IgD-negative memory B cell (primary cell): ENCODE results near the gene WNK4. TPM values are rescaled to one million over a fixed set of nuclear protein-coding genes. Genes with fewer than 3 reads are reported as not detected.

Source experiments
- H3K27ac Mint-ChIP-seq, 3 donors: one replicate each; pipeline ENCODE4 v1.8.0; 2020 to 2022; ENCODE audit warnings: mild to moderate bottlenecking in 3 of 3, mixed read lengths in 3 of 3, moderate library complexity in 1 of 3
- H3K27me3 Mint-ChIP-seq: one replicate; pipeline ENCODE4 v1.8.0; 2021; ENCODE audit warnings: mixed read lengths
- H3K36me3 Mint-ChIP-seq: one replicate; pipeline ENCODE4 v1.8.0; 2020; ENCODE audit warnings: mild to moderate bottlenecking, mixed read lengths
- H3K4me1 Mint-ChIP-seq, 3 donors: one replicate each; pipeline ENCODE4 v1.8.0; 2020 to 2022; ENCODE audit warnings: mixed read lengths in 3 of 3, mild to moderate bottlenecking in 1 of 3
- H3K4me3 Mint-ChIP-seq, 4 donors: one replicate each; pipeline ENCODE4 v1.8.0; 2020 to 2022; ENCODE audit warnings: mild to moderate bottlenecking in 4 of 4, mixed read lengths in 4 of 4, moderate library complexity in 3 of 4
- H3K9me3 Mint-ChIP-seq, 3 donors: one replicate each; pipeline ENCODE4 v1.8.0; 2020 to 2021; ENCODE audit warnings: mixed read lengths in 3 of 3, mild to moderate bottlenecking in 1 of 3
- polyA plus RNA-seq: library from polyadenylated mRNA; unstranded; fragments of 300-500 nt; fragmentation: Illumina TruSeq; gene quantifications from one replicate; pipeline ENCODE4 v1.2.3, GENCODE V29; 2021

Gene WNK4
- polyA plus RNA-seq, 1 donor from 2014 or later, result not detected

DNA sequence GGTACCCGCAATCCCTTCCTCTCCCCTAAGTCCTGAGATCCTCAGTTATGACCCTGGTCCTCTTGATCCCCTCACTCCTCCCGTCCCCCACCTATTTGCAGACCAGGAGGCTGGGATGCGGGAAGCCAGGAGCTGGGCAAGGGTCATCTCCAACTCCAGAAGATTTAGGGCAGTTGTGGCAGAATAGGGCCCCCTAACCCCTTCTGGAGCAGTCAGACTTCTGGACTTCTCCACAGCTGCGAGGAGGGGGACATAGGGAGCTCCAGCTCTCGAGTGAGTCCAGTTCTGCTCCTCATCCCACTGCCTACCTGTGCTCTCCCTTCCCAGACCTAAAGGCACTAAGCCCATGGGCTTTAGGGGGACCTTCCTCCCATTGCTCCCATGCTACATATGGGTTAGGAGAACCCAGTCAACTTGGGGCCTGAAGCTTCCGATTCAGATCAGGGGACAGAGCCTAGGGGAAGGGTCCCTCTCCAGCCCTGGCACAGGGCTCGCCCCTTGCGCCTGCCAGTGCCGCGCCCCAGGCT is 1.3 kb downstream of the WNK4 start:
- no peaks in the 10 kb centered on the region for H3K9me3 Mint-ChIP-seq
- H3K27ac Mint-ChIP-seq, result no peak overlapping the region
- peaks cover 5 to 13% (median 12%) of the 10 kb centered on the region in 3 donors for H3K4me1 Mint-ChIP-seq
- peaks cover 54% of the 10 kb centered on the region for H3K27me3 Mint-ChIP-seq
- H3K36me3 Mint-ChIP-seq, result peaks cover 7% of the 10 kb centered on the region
- no peak overlapping the region for H3K4me3 Mint-ChIP-seq

DNA sequence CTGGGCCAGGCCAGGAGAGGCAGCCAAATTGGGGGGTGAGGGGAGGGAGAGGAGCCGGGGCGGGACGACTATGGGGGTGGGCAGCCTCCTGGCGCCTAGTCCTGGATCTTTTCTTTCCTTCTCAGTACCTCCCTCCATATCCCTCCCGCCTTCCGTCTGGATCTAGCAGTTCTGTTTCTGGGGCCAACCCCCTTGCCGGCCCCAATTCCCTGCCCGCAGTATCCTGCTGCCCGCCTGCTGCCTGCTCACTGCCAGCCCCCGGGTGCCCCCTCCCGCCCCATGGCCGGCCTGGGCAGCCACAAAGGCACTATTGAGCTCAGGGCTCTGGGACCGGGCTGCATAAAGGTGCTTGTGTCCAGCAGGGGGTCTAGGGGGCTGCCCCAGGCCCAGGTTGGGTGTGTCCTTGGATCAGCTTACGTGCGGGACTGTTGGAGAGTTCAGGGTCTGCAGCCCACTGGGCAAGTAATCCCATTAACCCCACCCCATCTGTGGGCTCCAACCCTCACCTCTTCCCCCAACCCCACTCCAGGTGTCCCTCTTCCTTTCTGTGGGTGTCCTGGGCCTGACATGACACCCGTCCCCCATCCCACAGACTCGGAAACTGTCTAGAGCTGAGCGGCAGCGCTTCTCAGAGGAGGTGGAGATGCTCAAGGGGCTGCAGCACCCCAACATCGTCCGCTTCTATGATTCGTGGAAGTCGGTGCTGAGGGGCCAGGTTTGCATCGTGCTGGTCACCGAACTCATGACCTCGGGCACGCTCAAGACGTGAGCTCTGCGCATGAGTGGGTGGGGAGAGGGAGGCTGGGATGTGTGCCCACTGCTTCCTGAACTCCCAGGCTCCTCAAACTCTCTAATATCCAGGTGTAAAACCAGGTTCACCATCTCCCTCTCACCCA is 2.0 kb downstream of the WNK4 start:
- H3K36me3 Mint-ChIP-seq, result peaks cover 7% of the 10 kb centered on the region
- H3K4me3 Mint-ChIP-seq, result no peak overlapping the region
- H3K9me3 Mint-ChIP-seq, result no peaks in the 10 kb centered on the region
- H3K4me1 Mint-ChIP-seq, result peaks cover 5 to 13% (median 12%) of the 10 kb centered on the region in 3 donors
- H3K27ac Mint-ChIP-seq, result no peak overlapping the region
- H3K27me3 Mint-ChIP-seq, result peaks cover 59% of the 10 kb centered on the region

DNA sequence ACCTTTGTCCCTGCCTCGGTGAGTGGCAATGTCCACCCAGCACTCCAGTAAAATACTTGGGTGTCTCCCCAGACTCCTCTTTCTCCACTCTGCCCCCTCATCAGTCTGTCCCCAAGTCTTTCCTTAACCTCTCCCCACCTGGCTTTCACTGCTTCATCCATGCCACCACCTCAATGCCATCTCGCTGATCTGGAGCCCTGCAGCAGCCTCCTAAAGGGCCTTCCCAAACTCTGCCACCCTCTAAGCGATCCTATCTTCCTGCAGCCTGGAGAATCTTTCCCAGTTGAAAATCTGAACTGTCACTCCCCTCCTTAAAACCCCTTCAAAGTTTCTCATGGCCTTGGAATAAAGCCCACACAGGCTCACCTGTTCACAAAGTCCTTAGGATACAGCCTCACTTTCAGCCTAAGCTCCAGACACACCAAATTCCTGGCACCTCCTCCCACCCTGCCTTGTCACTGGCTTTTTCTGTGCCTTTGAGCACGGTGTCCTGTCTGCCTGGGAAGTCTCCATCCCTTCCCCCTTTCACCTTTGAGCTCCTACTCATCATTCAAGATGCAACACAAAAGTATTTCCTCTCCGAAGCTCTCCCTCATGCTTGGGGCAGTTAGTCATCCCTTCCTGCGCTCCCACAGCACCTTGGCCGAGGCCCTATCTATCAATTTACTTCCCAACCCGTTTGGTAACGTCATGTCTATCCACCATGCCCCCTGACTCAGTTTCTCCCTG is 2.8 kb downstream of the WNK4 start:
- H3K4me1 Mint-ChIP-seq, result peaks cover 5 to 13% (median 12%) of the 10 kb centered on the region in 3 donors
- no peaks in the 10 kb centered on the region for H3K9me3 Mint-ChIP-seq
- H3K36me3 Mint-ChIP-seq, result peaks cover 7% of the 10 kb centered on the region
- H3K27ac Mint-ChIP-seq, result peak overlapping the region in 1 of 3 donors; percentile 34
- peaks cover 61% of the 10 kb centered on the region for H3K27me3 Mint-ChIP-seq
- peak overlapping the region in 1 of 4 donors; percentile 15 for H3K4me3 Mint-ChIP-seq

DNA sequence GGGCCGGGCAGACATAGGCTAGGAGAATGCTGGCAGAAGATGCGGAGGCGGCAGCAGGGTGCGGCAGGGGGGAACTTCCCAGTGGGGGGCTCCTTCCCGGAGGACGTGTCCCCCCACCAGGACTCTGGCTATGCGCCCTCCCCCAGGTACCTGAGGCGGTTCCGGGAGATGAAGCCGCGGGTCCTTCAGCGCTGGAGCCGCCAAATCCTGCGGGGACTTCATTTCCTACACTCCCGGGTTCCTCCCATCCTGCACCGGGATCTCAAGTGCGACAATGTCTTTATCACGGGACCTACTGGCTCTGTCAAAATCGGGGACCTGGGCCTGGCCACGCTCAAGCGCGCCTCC is 3.4 kb downstream of the WNK4 start:
- Mint-ChIP-seq H3K27ac (no peak overlapping the region), H3K36me3 (peaks cover 7% of the 10 kb centered on the region), H3K9me3 (no peaks in the 10 kb centered on the region), H3K27me3 (peaks cover 61% of the 10 kb centered on the region), H3K4me3 (no peak overlapping the region), H3K4me1 (peaks cover 5 to 13% (median 12%) of the 10 kb centered on the region in 3 donors)

DNA sequence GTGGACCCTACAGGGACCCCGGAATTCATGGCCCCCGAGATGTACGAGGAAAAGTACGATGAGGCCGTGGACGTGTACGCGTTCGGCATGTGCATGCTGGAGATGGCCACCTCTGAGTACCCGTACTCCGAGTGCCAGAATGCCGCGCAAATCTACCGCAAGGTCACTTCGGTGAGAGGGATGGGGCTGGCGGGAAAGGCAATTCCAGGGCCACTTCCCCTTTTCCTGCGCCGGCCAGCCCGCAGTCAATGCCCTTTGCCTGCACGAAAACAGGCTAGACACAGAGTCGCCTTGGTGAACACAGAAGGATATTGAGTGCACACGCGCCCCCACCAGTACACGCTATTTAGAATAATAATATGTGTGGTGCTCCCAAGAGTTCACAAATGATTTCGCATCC is 4.0 kb downstream of the WNK4 start:
- Mint-ChIP-seq H3K9me3 (no peaks in the 10 kb centered on the region), H3K27ac (no peak overlapping the region), H3K27me3 (peaks cover 61% of the 10 kb centered on the region), H3K4me3 (peak overlapping the region in 1 of 4 donors; percentile 49), H3K4me1 (peaks cover 5 to 13% (median 12%) of the 10 kb centered on the region in 3 donors), H3K36me3 (peaks cover 3% of the 10 kb centered on the region)

DNA sequence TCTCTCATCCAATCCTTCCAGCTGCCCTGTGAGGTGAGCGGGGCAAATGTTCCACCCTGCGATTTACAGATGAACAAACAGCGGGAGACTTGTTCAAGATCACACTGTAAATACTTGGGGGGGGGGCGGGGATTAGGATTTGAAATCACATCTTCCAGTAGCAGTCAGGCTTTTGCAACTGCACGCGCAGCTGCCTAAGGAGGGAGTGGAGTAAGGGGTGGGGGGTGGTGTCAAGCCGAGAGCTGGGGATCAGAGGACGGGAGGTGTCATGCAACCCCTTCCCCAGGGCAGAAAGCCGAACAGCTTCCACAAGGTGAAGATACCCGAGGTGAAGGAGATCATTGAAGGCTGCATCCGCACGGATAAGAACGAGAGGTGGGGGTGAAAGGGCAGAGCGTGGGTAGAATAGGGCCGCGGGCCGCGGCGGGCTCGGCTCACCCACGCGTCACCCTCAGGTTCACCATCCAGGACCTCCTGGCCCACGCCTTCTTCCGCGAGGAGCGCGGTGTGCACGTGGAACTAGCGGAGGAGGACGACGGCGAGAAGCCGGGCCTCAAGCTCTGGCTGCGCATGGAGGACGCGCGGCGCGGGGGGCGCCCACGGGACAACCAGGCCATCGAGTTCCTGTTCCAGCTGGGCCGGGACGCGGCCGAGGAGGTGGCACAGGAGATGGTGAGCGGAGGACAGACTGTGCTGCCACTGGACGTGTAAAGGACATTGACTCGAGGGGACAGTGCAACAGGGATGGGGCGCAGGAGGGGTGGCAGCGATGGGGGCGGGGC is 4.6 kb downstream of the WNK4 start:
- Mint-ChIP-seq H3K4me3 (peak overlapping the region in 1 of 4 donors; percentile 49), H3K27me3 (peaks cover 56% of the 10 kb centered on the region), H3K27ac (peak overlapping the region in 1 of 3 donors; percentile 63), H3K9me3 (no peaks in the 10 kb centered on the region), H3K4me1 (peaks cover 5 to 13% (median 12%) of the 10 kb centered on the region in 3 donors), H3K36me3 (no peaks in the 10 kb centered on the region)

DNA sequence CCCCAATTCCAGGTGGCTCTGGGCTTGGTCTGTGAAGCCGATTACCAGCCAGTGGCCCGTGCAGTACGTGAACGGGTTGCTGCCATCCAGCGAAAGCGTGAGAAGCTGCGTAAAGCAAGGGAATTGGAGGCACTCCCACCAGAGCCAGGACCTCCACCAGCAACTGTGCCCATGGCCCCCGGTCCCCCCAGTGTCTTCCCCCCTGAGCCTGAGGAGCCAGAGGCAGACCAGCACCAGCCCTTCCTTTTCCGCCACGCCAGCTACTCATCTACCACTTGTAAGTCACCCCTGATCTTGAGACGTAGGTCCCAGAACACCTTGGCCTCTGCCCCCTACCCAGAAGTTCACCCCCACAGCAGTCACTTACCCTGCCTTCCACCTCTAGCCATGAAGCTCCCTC is 6.9 kb downstream of the WNK4 start:
- Mint-ChIP-seq H3K4me3 (no peak overlapping the region), H3K36me3 (no peaks in the 10 kb centered on the region), H3K27me3 (peaks cover 45% of the 10 kb centered on the region)

DNA sequence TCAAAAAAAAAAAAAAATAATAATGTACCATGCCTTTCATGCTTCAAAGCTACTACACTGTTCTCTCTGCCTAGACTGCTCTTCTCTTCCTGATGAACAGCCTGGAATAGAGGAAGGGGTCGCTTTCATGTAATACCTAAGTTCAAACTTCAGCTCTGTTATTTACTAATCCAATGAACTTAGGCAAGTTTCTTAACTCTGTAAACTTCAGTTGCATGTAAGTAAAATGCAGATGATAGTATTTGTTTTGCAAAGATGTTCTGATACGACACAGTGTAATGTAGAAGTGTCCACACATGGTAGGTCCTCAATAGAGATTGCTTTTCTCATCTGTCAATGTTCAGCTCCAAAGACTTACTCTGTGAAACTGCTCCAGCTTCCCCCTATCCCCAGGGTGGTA is 11.5 kb downstream of the WNK4 start:
- peaks cover 5% of the 10 kb centered on the region for H3K27me3 Mint-ChIP-seq
- H3K36me3 Mint-ChIP-seq, result peaks cover 2% of the 10 kb centered on the region
- peaks cover 0 to 4% (median 1%) of the 10 kb centered on the region in 3 donors for H3K4me1 Mint-ChIP-seq
- no peaks in the 10 kb centered on the region for H3K9me3 Mint-ChIP-seq
- H3K27ac Mint-ChIP-seq, result no peak overlapping the region
- H3K4me3 Mint-ChIP-seq, result no peak overlapping the region

More for the DNA sequence above, 6.9 kb downstream of the WNK4 start:
- H3K4me1 Mint-ChIP-seq, result peaks cover 5 to 12% (median 9%) of the 10 kb centered on the region in 3 donors
- no peak overlapping the region for H3K27ac Mint-ChIP-seq
- H3K9me3 Mint-ChIP-seq, result no peaks in the 10 kb centered on the region

DNA sequence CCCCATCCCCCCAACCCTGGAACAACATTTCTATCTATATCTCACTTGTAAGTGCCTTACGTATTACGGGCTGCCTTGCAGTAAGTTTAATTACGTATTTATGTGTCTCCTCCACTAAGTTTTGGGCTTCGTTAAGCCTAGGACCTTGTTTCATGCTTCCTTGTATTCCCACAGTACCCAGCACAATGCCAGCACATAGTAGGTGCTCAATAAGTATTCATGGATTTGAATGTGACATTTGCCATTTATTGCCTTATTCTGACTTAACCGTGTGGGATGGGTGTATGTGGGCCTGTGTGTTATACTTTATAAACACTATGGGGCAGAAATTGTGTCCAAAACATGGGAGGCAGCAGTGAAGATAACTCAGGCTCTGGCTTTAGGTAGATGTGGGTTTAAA is 12.1 kb downstream of the WNK4 start:
- no peak overlapping the region for H3K27ac Mint-ChIP-seq
- H3K9me3 Mint-ChIP-seq, result no peaks in the 10 kb centered on the region
- H3K4me1 Mint-ChIP-seq, result peaks cover 1 to 8% (median 4%) of the 10 kb centered on the region in 3 donors
- peaks cover 2% of the 10 kb centered on the region for H3K36me3 Mint-ChIP-seq
- H3K27me3 Mint-ChIP-seq, result peaks cover 1% of the 10 kb centered on the region
- no peak overlapping the region for H3K4me3 Mint-ChIP-seq

DNA sequence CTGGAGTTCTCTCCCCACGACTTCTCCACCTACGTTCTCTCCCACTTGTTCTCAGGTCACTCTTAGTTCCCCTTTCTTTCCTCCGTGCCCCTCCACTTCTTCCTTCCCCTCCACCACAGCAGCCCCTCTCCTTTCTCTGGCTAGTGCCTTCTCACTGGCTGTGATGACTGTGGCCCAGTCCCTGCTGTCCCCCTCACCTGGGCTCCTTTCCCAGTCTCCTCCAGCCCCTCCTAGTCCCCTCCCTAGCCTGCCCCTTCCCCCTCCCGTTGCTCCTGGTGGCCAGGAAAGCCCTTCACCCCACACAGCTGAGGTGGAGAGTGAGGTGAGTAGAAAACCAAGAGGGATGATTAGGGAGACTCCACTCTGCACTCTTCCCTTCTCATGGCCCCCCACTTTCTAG is 14.7 kb downstream of the WNK4 start:
- Mint-ChIP-seq H3K9me3 (no peaks in the 10 kb centered on the region), H3K4me1 (peaks cover 9 to 17% (median 13%) of the 10 kb centered on the region in 3 donors), H3K4me3 (peak overlapping the region in 2 of 4 donors; percentile 45 to 61), H3K27ac (peak overlapping the region in 2 of 3 donors; percentile 28 to 67), H3K36me3 (peaks cover 6% of the 10 kb centered on the region), H3K27me3 (no peaks in the 10 kb centered on the region)

DNA sequence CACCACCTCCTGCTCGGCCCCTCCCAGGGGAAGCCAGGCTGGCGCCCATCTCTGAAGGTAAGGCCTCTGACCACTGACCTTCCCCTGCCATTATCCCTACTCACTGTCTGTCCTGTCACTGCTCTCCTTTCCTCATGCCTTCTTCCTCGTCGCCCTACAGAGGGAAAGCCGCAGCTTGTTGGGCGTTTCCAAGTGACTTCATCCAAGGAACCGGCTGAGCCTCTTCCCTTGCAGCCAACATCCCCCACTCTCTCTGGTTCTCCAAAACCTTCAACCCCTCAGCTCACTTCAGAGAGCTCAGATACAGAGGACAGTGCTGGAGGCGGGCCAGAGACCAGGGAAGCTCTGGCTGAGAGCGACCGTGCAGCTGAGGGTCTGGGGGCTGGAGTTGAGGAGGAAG is 15.1 kb downstream of the WNK4 start:
- H3K27me3 Mint-ChIP-seq, result no peaks in the 10 kb centered on the region
- no peaks in the 10 kb centered on the region for H3K9me3 Mint-ChIP-seq
- peaks cover 9 to 17% (median 13%) of the 10 kb centered on the region in 3 donors for H3K4me1 Mint-ChIP-seq
- H3K4me3 Mint-ChIP-seq, result peak overlapping the region in 2 of 4 donors; percentile 45 to 61
- peaks cover 6% of the 10 kb centered on the region for H3K36me3 Mint-ChIP-seq
- H3K27ac Mint-ChIP-seq, result peak overlapping the region in 2 of 3 donors; percentile 28 to 67

DNA sequence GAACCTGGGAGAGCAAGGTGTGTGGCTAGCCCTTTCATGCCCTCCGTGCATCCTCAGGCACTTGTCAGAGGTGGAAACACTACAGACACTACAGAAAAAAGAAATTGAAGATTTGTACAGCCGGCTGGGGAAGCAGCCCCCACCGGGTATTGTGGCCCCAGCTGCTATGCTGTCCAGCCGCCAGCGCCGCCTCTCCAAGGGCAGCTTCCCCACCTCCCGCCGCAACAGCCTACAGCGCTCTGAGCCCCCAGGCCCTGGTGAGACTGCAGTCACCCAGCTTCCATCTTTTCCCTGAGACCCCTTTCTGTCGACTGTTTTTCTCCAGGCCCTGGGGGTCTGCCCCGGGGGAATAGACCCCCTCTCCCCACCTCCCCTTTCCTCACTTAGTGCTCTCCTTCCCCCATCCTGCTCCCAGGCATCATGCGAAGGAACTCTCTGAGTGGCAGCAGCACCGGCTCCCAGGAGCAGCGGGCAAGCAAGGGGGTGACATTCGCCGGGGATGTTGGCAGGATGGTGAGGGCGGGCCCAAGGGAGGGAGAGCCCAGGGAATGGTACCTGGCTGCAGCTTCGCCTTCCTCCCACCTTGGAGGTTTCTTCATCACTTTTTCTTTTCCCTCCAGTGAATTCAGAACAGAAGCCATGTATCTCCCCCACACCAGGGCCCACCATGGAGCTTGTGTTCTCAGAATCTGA is 15.8 kb downstream of the WNK4 start:
- Mint-ChIP-seq H3K9me3 (no peaks in the 10 kb centered on the region), H3K36me3 (peaks cover 6% of the 10 kb centered on the region), H3K4me3 (peak overlapping the region in 3 of 4 donors; percentile 35 to 61 (median 45)), H3K4me1 (peaks cover 9 to 17% (median 13%) of the 10 kb centered on the region in 3 donors), H3K27ac (peak overlapping the region in 1 of 3 donors; percentile 67), H3K27me3 (no peaks in the 10 kb centered on the region)

DNA sequence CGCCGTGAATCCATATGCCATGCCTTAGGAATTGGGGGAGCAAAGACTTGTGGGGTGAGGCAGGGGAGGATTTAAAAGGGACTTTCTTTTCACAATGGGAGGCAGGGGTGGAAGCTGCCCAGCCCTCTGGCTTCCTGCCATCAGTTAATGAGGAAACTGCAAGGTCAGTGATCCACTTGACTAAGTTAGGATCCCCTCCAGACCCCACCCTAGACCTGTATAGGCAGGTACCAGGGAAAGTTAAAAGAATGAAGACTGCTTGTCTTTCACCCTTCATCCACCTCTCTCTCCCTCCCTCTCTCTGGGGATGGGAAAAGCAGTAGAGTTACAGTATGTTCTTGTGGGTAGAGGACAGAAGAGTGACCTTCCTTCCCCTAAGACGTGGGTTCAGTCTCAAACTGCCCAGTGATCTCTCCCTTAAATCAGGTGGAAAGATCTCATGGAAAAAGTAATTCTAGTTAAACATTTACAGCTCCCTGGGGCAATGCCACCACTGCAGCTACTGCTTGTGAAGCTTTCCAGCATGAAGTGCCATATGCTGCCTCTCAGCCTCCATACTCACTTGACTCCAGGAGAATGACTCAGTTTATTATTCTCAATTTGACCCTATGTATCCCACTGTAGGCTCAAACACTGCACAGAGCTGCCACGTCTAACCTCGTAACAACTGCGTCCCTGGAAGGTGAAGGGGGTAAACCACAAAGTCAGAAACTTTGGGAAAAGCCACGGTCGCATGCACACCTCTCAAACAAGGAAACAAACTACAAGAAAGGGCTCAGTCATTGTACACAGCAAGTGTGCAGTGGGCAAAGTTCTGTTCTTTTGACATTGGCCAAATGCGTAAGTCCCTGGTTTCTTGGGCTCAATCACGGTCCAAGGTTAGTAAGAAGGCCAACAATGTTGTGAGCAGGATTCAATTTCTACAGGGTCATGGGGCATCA is 16.9 kb downstream of the WNK4 start:
- peaks cover 9 to 17% (median 13%) of the 10 kb centered on the region in 3 donors for H3K4me1 Mint-ChIP-seq
- peaks cover 6% of the 10 kb centered on the region for H3K36me3 Mint-ChIP-seq
- peak overlapping the region in 2 of 3 donors; percentile 13 to 67 for H3K27ac Mint-ChIP-seq
- H3K9me3 Mint-ChIP-seq, result no peaks in the 10 kb centered on the region
- H3K27me3 Mint-ChIP-seq, result no peaks in the 10 kb centered on the region
- H3K4me3 Mint-ChIP-seq, result peak overlapping the region; percentile 65 to 98 (median 96)
